ENCODE measurements around the gene OR10H3.
"Not testable (repeated sequence)": the region's sequence is repeated elsewhere in the genome, so short reads cannot be mapped to it uniquely, and the experiment has no call there.

- not testable (repeated sequence) for TF ChIP-seq POLR2AphosphoS5 (IDR thresholded peaks at IDR 0.05; ENCODE audit: low read depth, low read length); POLR2A (IDR thresholded peaks at IDR 0.05; ENCODE audit: low read depth, low read length); TAF1 (IDR thresholded peaks at IDR 0.05; ENCODE audit: borderline replicate concordance, low read depth, low read length)
Observed at GRCh38 chr19:15774159-15774558, 36.4 kb downstream of the OR10H3 start.

All from GM12892 (cell line).